ENCODE measurements around the gene SSTR3.
A peak's percentile ranks its signal among the peaks of the same experiment; 100 is the strongest.

The SSTR3 gene

GRCh38 chr22:37195921-37196320, 16.4 kb downstream of the SSTR3 start:
- H3K4me3 ChIP-seq (ENCODE audit: low read depth in 1 of 2, low read length in 2 of 2): no peak overlapping the region
- H3K27ac ChIP-seq (ENCODE audit: low read depth, low read length): peak overlapping the region; percentile 89

GRCh38 chr22:37194750-37195149, 17.5 kb downstream of the SSTR3 start:
- H3K27me3 ChIP-seq (ENCODE audit: control insufficient read depth in 1 of 2, insufficient read depth in 2 of 2, low read length in 2 of 2): no peaks in the 10 kb centered on the region
- H3K4me1 ChIP-seq (ENCODE audit: insufficient read depth, low read length): peaks cover 38% of the 10 kb centered on the region
- no peaks in the 10 kb centered on the region for H3K36me3 ChIP-seq (ENCODE audit: insufficient read depth, low read length)
- no peak overlapping the region for H3K27ac ChIP-seq (ENCODE audit: low read depth, low read length)
- no peak overlapping the region for H3K4me3 ChIP-seq (ENCODE audit: low read depth in 1 of 2, low read length in 2 of 2)
- no peaks in the 10 kb centered on the region for H3K9me3 ChIP-seq (ENCODE audit: low read length)
- no peak overlapping the region for H3K9ac ChIP-seq (ENCODE audit: low read length)

More at GRCh38 chr22:37195921-37196320, 16.4 kb downstream of the SSTR3 start:
- Histone ChIP-seq H3K4me1 (ENCODE audit: insufficient read depth, low read length) (peaks cover 32% of the 10 kb centered on the region), H3K27me3 (ENCODE audit: control insufficient read depth in 1 of 2, insufficient read depth in 2 of 2, low read length in 2 of 2) (no peaks in the 10 kb centered on the region), H3K36me3 (ENCODE audit: insufficient read depth, low read length) (no peaks in the 10 kb centered on the region), H3K9ac (ENCODE audit: low read length) (no peak overlapping the region), H3K9me3 (ENCODE audit: low read length) (no peaks in the 10 kb centered on the region)

- no peaks in the 10 kb centered on the region for H3K9me3 ChIP-seq (ENCODE audit: low read length)
- no peaks in the 10 kb centered on the region for H3K36me3 ChIP-seq (ENCODE audit: insufficient read depth, low read length)
- H3K27ac ChIP-seq (ENCODE audit: low read depth, low read length): no peak overlapping the region
- H3K4me1 ChIP-seq (ENCODE audit: insufficient read depth, low read length): peaks cover 46% of the 10 kb centered on the region
- no peak overlapping the region for H3K4me3 ChIP-seq (ENCODE audit: low read depth in 1 of 2, low read length in 2 of 2)
- no peak overlapping the region for H3K9ac ChIP-seq (ENCODE audit: low read length)
- no peaks in the 10 kb centered on the region for H3K27me3 ChIP-seq (ENCODE audit: control insufficient read depth in 1 of 2, insufficient read depth in 2 of 2, low read length in 2 of 2)
Measured at GRCh38 chr22:37193629-37194191, 18.6 kb downstream of the SSTR3 start.

- Histone ChIP-seq H3K27ac (ENCODE audit: low read depth, low read length) (no peak overlapping the region), H3K4me3 (ENCODE audit: low read depth in 1 of 2, low read length in 2 of 2) (no peak overlapping the region), H3K27me3 (ENCODE audit: control insufficient read depth in 1 of 2, insufficient read depth in 2 of 2, low read length in 2 of 2) (no peaks in the 10 kb centered on the region), H3K4me1 (ENCODE audit: insufficient read depth, low read length) (peaks cover 49% of the 10 kb centered on the region), H3K9me3 (ENCODE audit: low read length) (no peaks in the 10 kb centered on the region), H3K36me3 (ENCODE audit: insufficient read depth, low read length) (no peaks in the 10 kb centered on the region), H3K9ac (ENCODE audit: low read length) (no peak overlapping the region)
Measured at GRCh38 chr22:37192741-37193140, 19.5 kb downstream of the SSTR3 start.

GRCh38 chr22:37192204-37192603, 20.1 kb downstream of the SSTR3 start:
- no peak overlapping the region for H3K27ac ChIP-seq (ENCODE audit: low read depth, low read length)
- no peaks in the 10 kb centered on the region for H3K36me3 ChIP-seq (ENCODE audit: insufficient read depth, low read length)
- H3K4me1 ChIP-seq (ENCODE audit: insufficient read depth, low read length): peaks cover 49% of the 10 kb centered on the region
- no peaks in the 10 kb centered on the region for H3K9me3 ChIP-seq (ENCODE audit: low read length)
- H3K27me3 ChIP-seq (ENCODE audit: control insufficient read depth in 1 of 2, insufficient read depth in 2 of 2, low read length in 2 of 2): no peaks in the 10 kb centered on the region
- H3K9ac ChIP-seq (ENCODE audit: low read length): no peak overlapping the region
- H3K4me3 ChIP-seq (ENCODE audit: low read depth in 1 of 2, low read length in 2 of 2): no peak overlapping the region

GRCh38 chr22:37190262-37190780, 22.0 kb downstream of the SSTR3 start:
- Histone ChIP-seq H3K4me1 (ENCODE audit: insufficient read depth, low read length) (peaks cover 39% of the 10 kb centered on the region), H3K36me3 (ENCODE audit: insufficient read depth, low read length) (no peaks in the 10 kb centered on the region), H3K9me3 (ENCODE audit: low read length) (no peaks in the 10 kb centered on the region), H3K4me3 (ENCODE audit: low read depth in 1 of 2, low read length in 2 of 2) (no peak overlapping the region), H3K27me3 (ENCODE audit: control insufficient read depth in 1 of 2, insufficient read depth in 2 of 2, low read length in 2 of 2) (no peaks in the 10 kb centered on the region), H3K27ac (ENCODE audit: low read depth, low read length) (no peak overlapping the region), H3K9ac (ENCODE audit: low read length) (no peak overlapping the region)

GRCh38 chr22:37188901-37189466, 23.3 kb downstream of the SSTR3 start:
- Histone ChIP-seq H3K27ac (ENCODE audit: low read depth, low read length) (no peak overlapping the region), H3K9ac (ENCODE audit: low read length) (no peak overlapping the region), H3K4me1 (ENCODE audit: insufficient read depth, low read length) (peaks cover 39% of the 10 kb centered on the region), H3K27me3 (ENCODE audit: control insufficient read depth in 1 of 2, insufficient read depth in 2 of 2, low read length in 2 of 2) (no peaks in the 10 kb centered on the region), H3K4me3 (ENCODE audit: low read depth in 1 of 2, low read length in 2 of 2) (peak overlapping the region in 1 of 2 donors; percentile 77), H3K9me3 (ENCODE audit: low read length) (no peaks in the 10 kb centered on the region), H3K36me3 (ENCODE audit: insufficient read depth, low read length) (no peaks in the 10 kb centered on the region)

- H3K9ac ChIP-seq (ENCODE audit: low read length): peak within 1 kb of the TSS; percentile 60
- H3K27ac ChIP-seq (ENCODE audit: low read depth, low read length): peak within 1 kb of the TSS; percentile 81
- H3K4me3 ChIP-seq (ENCODE audit: low read depth in 1 of 2, low read length in 2 of 2): peak within 1 kb of the TSS; percentile 45 to 77
- H3K4me1 ChIP-seq (ENCODE audit: insufficient read depth, low read length): peaks cover 39% of the 10 kb centered on the region
- no peaks in the 10 kb centered on the region for H3K9me3 ChIP-seq (ENCODE audit: low read length)
- H3K27me3 ChIP-seq (ENCODE audit: control insufficient read depth in 1 of 2, insufficient read depth in 2 of 2, low read length in 2 of 2): no peaks in the 10 kb centered on the region
- no peaks in the 10 kb centered on the region for H3K36me3 ChIP-seq (ENCODE audit: insufficient read depth, low read length)
Measured at GRCh38 chr22:37187891-37188761, 24.2 kb downstream of the SSTR3 start, which contains the start of gene C1QTNF6. Gene C1QTNF6 (minus strand): TSS chr22:37188247. CDS start chr22:37188213, 34 bp downstream.

- Histone ChIP-seq H3K27me3 (ENCODE audit: control insufficient read depth in 1 of 2, insufficient read depth in 2 of 2, low read length in 2 of 2) (no peaks in the 10 kb centered on the region), H3K9me3 (ENCODE audit: low read length) (no peaks in the 10 kb centered on the region), H3K9ac (ENCODE audit: low read length) (peak overlapping the region; percentile 60), H3K27ac (ENCODE audit: low read depth, low read length) (peak overlapping the region; percentile 81), H3K4me3 (ENCODE audit: low read depth in 1 of 2, low read length in 2 of 2) (peak overlapping the region; percentile 45 to 77), H3K4me1 (ENCODE audit: insufficient read depth, low read length) (peaks cover 39% of the 10 kb centered on the region), H3K36me3 (ENCODE audit: insufficient read depth, low read length) (no peaks in the 10 kb centered on the region)
Measured at GRCh38 chr22:37187552-37187890, 24.8 kb downstream of the SSTR3 start.

- Histone ChIP-seq H3K4me3 (ENCODE audit: low read depth in 1 of 2, low read length in 2 of 2) (peak overlapping the region in 1 of 2 donors; percentile 77), H3K27ac (ENCODE audit: low read depth, low read length) (peak overlapping the region; percentile 81), H3K36me3 (ENCODE audit: insufficient read depth, low read length) (no peaks in the 10 kb centered on the region), H3K4me1 (ENCODE audit: insufficient read depth, low read length) (peaks cover 39% of the 10 kb centered on the region), H3K27me3 (ENCODE audit: control insufficient read depth in 1 of 2, insufficient read depth in 2 of 2, low read length in 2 of 2) (no peaks in the 10 kb centered on the region), H3K9me3 (ENCODE audit: low read length) (no peaks in the 10 kb centered on the region), H3K9ac (ENCODE audit: low read length) (peak overlapping the region; percentile 60)
Measured at GRCh38 chr22:37186997-37187522, 25.2 kb downstream of the SSTR3 start.

GRCh38 chr22:37186228-37186996, 25.9 kb downstream of the SSTR3 start:
- Histone ChIP-seq H3K9ac (ENCODE audit: low read length) (no peak overlapping the region), H3K4me3 (ENCODE audit: low read depth in 1 of 2, low read length in 2 of 2) (no peak overlapping the region), H3K9me3 (ENCODE audit: low read length) (no peaks in the 10 kb centered on the region), H3K4me1 (ENCODE audit: insufficient read depth, low read length) (peaks cover 39% of the 10 kb centered on the region), H3K36me3 (ENCODE audit: insufficient read depth, low read length) (no peaks in the 10 kb centered on the region), H3K27ac (ENCODE audit: low read depth, low read length) (no peak overlapping the region), H3K27me3 (ENCODE audit: control insufficient read depth in 1 of 2, insufficient read depth in 2 of 2, low read length in 2 of 2) (no peaks in the 10 kb centered on the region)
